ENCODE results near the gene DOC2B. TPM values are rescaled to one million over a fixed set of nuclear protein-coding genes. Genes with fewer than 3 reads are reported as not detected.
"Not testable (repeated sequence)": the region's sequence is repeated elsewhere in the genome, so short reads cannot be mapped to it uniquely, and the experiment has no call there.

The DOC2B gene
- total and polyA plus RNA-seq, 11 donors = 1.7 to 13.0 (median 5.8) TPM

DNA sequence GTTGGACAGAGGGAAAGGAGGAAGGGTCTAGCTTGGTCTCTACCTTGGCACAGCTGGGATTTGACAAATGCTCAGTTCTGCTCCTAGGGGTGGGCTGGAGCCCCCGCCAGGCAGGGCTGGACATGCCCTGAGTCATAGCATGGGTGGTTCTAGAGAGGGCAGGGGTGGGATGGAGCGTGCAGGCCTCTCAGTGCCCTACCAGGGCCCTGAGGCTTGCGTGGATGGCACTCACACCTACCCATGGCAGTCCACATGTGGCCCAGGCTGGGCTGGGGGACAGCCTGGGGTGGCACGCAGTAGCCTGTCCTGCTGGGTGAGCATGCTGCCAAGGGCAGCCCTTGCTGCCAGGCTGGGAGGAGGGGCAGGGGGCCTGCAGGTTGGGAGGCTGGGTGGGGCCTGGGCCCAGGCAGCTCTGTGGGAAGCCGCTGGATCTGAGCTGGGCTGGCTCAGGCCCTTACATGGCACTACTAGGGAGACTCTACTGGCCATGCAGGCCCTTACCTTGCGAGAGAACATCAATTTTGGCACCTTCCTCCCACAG lies 11.2 kb downstream of the DOC2B start:
- Histone ChIP-seq H3K4me3 (no peak overlapping the region), H3K27me3 (no peaks in the 10 kb centered on the region), H3K27ac (no peak overlapping the region), H3K9me3 (no peaks in the 10 kb centered on the region), H3K4me1 (no peaks in the 10 kb centered on the region), H3K36me3 (no peaks in the 10 kb centered on the region)
- intact Hi-C loops (cut with DNase I) = no loop called here
- peak in 1 of 4 donors; percentile 52 for ATAC-seq
- no peak for TF ChIP-seq POLR2A (IDR thresholded peaks at IDR 0.05)
- TF ChIP-seq, protein P1, sequence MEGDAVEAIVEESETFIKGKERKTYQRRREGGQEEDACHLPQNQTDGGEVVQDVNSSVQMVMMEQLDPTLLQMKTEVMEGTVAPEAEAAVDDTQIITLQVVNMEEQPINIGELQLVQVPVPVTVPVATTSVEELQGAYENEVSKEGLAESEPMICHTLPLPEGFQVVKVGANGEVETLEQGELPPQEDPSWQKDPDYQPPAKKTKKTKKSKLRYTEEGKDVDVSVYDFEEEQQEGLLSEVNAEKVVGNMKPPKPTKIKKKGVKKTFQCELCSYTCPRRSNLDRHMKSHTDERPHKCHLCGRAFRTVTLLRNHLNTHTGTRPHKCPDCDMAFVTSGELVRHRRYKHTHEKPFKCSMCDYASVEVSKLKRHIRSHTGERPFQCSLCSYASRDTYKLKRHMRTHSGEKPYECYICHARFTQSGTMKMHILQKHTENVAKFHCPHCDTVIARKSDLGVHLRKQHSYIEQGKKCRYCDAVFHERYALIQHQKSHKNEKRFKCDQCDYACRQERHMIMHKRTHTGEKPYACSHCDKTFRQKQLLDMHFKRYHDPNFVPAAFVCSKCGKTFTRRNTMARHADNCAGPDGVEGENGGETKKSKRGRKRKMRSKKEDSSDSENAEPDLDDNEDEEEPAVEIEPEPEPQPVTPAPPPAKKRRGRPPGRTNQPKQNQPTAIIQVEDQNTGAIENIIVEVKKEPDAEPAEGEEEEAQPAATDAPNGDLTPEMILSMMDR (IDR thresholded peaks at IDR 0.05) = no peak
- 91 to 100% (median 96%) methylated on average over 4 to 6 of the region's 6 CpGs for WGBS, 4 donors
- peak in 1 of 5 donors; percentile 11 for DNase-seq

DNA sequence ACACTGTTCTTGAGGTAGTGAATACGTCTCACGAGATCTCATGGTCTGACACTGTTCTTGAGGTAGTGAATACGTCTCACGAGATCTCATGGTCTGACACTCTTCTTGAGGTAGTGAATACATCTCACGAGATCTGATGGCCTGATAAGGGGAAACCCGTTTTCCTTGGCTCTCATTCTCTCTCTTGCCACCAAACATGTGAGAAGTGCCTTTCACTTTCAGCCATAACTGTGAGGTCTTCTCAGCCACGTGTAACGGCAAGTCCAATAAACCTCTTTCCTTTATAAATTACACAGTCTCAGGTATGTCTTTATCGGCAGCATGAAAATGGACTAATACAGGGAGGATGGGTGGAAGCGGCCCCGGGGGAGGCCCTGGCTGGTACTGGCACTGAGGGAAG lies 12.8 kb downstream of the DOC2B start:
- H3K9me3 ChIP-seq, H3K27me3 ChIP-seq, H3K4me1 ChIP-seq, H3K36me3 ChIP-seq, H3K4me3 ChIP-seq, ATAC-seq, H3K27ac ChIP-seq, DNase-seq: not testable (repeated sequence)
- intact Hi-C loops (cut with DNase I) = loop anchor here in 1 of 10 donors (5.0 kb wide), 1 partner anchor 214 kb away; no protein-coding TSS in a partner anchor
- WGBS, 4 donors = 85 to 88% (median 88%) methylated on average over 9 to 11 of the region's 11 CpGs

DNA sequence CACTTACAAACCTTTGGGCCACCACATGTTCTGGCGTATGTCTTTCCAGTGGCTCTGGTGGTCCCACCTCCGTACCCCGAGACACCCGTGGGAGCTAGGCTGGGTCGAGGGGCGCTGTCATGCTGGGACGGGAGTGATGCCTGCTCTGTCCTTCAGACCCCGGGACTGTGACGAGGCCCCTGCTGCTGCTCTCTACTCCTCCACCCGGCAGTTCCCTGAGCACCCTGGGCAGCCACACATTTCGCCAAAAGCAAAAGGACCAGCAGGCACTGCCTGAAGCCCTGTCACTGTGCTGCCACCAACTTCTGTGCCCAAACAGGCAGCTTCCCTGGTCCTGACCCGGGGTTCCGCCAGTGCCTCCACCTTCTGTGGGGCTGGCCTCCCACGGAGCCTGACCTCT lies 15.5 kb downstream of the DOC2B start:
- TF ChIP-seq, protein P1 (IDR thresholded peaks at IDR 0.05) = no peak
- TF ChIP-seq POLR2A (IDR thresholded peaks at IDR 0.05) = no peak
- H3K4me3 ChIP-seq = no peak overlapping the region
- ATAC-seq (no peak), DNase-seq (no peak)
- H3K4me1 ChIP-seq = no peaks in the 10 kb centered on the region
- H3K9me3 ChIP-seq = no peaks in the 10 kb centered on the region
- no peak overlapping the region for H3K27ac ChIP-seq
- H3K27me3 ChIP-seq = no peaks in the 10 kb centered on the region
- 87 to 94% (median 91%) methylated on average over 12 to 14 of the region's 14 CpGs for WGBS, 4 donors
- H3K36me3 ChIP-seq = peaks cover 0 to 8% (median 0%) of the 10 kb centered on the region in 9 donors
- intact Hi-C loops (cut with DNase I) = loop anchor here in 1 of 10 donors (5.0 kb wide), 1 partner anchor 216 kb away; no protein-coding TSS in a partner anchor

DNA sequence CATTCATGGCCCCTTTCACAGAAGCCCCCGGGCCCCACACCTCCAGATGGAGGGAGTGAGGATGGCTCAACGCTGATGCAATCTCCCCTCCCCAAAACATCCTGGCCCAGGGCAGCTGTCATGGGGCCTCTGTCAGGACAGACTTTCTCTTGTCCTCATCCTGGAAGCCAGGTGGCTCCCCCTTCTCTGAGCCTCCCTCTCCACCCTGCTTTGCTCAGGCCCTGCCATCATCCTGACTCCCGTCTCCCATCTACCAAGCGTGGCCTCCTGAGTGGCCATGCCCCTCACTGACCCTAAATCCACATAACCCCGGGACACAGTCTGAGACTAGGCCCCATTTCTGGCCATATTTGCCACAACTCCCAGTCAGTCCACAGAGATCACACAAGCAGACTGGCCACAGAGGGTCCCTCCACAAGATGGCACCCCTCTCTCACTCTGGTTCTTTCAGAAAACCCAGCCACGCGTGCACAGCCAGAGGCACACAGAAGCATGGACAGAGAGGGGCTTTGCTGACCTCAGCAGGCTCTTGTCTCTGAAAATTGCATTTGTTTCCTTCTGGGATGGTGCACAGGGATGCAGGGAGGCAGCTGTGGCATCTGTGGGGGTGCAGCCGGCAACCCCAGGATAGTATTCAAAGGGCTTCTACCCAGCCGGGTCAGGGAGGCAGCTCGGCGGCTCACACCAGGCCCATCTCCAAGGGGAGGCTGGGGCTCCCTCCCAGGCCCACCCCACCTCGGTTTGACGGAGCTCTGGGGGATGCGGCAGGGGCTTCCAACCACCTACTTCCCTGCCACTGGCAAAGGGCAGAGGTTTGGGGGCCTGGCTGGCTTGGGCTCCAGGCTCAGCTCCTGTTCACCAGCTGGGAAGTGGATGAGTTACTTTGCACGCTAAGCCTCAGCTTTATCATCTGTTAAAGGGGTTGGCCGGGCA lies 16.9 kb downstream of the DOC2B start:
- Histone ChIP-seq H3K4me3 (no peak overlapping the region), H3K27me3 (no peaks in the 10 kb centered on the region), H3K36me3 (peaks cover 0 to 8% (median 0%) of the 10 kb centered on the region in 9 donors), H3K27ac (no peak overlapping the region), H3K9me3 (no peaks in the 10 kb centered on the region), H3K4me1 (no peaks in the 10 kb centered on the region)
- peak in 3 of 4 donors; percentile 68 to 82 (median 74) for ATAC-seq
- peak in 2 of 5 donors; percentile 49 to 54 for DNase-seq
- 71 to 77% (median 74%) methylated on average over 12 to 16 of the region's 16 CpGs for WGBS, 4 donors
- intact Hi-C loops (cut with DNase I) = loop anchor here in 4 of 10 donors (5.0 kb wide), 4 partner anchors 143 to 538 kb away; no protein-coding TSS in a partner anchor
- no peak for TF ChIP-seq POLR2A (IDR thresholded peaks at IDR 0.05)
- TF ChIP-seq, protein P1 (IDR thresholded peaks at IDR 0.05) = peak; percentile 32 to 67 (median 56)

Data from heart left ventricle (tissue), 16 donors.